ENCODE measurements around the gene SIL1.
A peak's percentile ranks its signal among the peaks of the same experiment; 100 is the strongest.
"Not testable (repeated sequence)": the region's sequence is repeated elsewhere in the genome, so short reads cannot be mapped to it uniquely, and the experiment has no call there.

The SIL1 gene

DNA sequence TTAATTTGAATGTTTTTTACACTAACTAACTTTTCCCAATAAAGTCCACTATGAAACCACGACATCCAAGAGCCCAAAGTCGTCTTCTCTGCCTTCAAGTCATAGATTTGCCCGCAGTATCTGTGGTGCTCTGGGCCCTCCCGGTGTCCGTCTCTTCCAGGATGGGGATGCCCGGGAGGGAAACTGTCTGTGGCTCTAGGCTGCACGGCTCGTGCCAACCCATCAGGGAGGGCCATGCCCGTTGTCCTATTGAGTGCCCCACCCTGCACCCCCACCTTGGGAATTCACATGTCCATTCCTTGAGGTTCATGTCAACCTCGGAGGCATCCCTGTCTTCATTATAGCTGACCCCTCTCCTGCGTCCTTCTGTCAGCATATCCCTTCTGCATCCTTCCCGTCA lies 263.2 kb downstream of the SIL1 start:
- DNase-seq, result no peak

DNA sequence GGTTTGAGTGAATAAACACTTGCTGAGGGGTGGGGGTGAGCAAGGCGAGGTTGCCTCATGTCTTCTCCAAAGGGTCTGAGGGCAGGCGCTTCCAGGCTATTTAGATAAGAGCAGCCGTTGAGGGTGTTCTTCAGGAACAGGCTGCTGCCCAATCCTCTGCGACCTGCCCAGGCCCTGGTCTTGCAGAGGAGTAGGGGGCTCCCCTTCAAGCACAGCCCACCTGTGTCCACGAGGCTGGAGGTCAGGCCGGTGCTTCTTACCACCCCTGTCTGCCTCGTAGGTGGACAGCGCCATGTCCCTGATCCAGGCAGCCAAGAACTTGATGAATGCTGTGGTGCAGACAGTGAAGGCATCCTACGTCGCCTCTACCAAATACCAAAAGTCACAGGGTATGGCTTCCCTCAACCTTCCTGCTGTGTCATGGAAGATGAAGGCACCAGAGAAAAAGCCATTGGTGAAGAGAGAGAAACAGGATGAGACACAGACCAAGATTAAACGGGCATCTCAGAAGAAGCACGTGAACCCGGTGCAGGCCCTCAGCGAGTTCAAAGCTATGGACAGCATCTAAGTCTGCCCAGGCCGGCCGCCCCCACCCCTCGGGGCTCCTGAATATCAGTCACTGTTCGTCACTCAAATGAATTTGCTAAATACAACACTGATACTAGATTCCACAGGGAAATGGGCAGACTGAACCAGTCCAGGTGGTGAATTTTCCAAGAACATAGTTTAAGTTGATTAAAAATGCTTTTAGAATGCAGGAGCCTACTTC lies 264.5 kb downstream of the SIL1 start:
- no peak for DNase-seq

DNA sequence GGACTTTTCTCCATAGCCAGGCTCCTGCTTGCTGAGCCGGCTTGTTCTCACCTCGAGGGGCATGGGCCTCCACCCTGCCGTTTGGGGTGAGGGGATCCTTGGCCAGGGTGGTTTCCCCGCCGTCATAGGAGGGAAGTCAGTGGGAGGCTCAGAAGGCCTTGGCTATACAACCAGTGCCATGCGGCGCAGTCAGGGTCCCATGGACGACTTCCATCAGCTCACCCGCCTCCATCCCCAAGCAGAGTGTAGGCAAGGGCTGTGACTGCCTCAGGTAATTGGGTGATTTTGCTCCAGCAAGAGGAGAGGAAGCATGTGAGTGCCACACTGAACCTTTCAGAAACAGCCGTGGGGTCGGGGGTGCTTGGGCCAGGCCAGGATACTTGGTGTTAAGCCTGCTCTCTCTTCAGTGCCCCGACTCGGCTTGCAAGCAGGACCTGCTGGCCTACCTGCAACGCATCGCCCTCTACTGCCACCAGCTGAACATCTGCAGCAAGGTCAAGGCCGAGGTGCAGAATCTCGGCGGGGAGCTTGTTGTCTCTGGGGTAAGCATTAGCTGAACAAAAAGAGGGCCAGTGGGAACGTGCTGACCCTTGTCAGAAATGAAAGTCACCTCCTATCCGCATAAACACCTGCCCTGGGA lies 265.9 kb downstream of the SIL1 start:
- DNase-seq, result no peak

GRCh38 chr5:138930371-138931097 lies 267.6 kb downstream of the SIL1 start:
- DNase-seq, result no peak

GRCh38 chr5:138929571-138929955 lies 268.6 kb downstream of the SIL1 start:
- DNase-seq, result no peak

DNA sequence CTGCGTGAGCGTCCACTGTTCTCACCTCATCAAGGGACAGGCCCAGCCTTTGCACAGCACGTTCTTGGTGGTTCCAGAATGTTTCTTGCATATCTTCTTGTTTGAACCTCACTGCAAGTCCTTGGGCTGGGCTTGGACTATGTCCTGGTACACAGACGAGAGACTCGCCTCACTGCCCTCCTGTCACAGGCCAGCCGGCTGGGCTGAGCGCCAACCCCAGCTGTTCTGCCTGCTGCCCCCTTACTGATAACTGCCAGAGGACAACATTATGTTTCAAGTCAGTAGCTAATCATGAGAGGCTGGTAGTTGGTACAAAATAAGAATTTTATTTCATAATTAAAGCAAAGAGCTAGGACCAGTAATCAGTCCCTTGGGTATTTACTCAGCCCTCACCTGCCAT lies 270.2 kb downstream of the SIL1 start:
- DNase-seq, result peak; percentile 32

DNA sequence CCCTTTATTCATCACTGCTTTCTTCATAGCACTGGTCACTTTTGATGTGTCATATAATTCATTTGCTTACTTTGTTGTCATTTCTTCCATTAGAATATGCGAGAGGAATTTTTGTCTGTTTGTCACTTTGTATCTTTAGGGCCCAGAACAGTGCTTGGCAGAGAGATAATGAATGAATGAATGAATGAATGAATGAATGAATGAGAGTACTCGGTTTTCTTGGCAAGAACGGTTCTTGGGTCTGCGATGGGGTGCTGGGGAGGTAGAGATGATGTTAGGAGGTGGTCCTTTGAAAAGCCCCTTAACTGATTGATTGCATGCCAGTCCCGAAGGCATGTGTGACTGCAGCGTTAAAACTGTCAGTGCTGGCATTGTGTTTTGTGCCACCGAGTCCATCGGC lies 270.6 kb downstream of the SIL1 start:
- DNase-seq, result no peak

DNA sequence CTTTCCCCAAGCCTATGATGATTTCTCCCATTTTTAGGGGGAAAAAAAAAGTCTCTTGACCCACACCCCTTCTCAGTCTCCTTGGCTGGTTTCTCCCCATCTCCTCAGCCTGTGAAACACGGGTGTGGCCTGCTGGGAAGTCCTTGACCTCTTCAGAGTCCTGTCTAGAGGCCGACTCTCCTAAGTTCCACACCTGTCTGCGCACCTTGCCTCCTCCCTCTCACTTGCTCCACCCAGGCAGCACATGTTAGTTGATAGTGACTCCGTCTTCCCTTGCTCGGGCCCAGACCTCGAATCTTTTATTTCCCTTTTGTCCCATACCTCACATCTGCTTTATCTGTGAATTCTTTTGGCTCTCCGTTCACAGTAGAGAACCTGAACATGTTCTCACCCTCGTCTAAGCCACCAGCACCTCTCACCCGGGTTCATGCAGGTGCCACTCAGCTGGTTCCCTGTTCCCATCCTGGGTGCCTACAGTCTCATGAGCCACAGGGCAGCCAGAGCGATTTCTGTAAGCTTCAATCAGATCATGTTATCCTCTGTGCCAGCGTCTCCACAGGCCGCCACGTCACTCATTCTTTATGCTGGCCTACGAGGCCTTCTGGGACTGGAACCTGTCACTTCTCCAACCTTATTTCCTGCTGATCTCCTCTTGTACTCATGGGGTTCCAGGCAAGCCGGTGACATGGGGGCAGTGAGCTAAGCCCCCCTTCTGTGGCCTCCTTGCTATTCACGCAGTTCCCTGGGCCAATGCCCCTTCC lies 271.3 kb downstream of the SIL1 start:
- DNase-seq, result no peak

DNA sequence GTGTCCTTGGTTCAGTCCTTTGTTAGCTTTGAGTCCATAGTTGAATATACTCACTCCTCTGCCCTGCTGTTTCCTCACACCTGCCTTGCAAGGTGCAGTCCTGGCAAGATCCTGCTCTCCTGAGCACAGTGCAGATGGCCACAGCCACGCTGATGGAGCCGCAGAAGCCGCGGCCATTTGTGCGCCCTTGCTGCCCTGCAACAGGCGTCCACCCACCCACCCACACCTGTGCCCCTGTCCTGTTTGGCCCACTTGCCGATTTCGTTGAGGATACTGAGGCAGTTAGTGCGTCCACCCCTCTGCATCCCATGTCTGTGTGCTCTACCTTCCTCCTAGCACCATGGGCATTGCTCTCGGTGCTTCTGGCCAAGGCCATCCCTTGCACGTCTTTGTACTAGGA lies 271.9 kb downstream of the SIL1 start:
- no peak for DNase-seq

GRCh38 chr5:138925090-138925635 lies 273.0 kb downstream of the SIL1 start:
- DNase-seq, result no peak

DNA sequence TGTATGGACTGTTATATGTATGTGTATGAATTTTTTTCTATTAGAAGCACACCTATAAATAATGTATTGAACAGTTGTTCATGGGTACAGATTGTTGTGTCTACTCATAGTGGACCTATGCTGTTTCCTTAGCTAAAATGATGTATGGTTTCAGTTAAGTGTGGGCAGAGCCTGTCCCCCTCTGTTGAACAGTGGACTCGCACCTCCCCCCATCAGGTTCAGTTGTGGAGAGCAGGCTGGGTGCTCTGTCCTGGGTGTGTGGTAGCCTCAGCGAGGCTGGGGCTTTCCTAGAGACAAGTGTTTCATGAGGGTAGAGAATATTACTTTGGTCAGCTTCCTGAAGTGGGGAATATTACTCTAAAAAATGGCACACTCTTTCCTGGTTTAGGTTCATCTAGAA lies 275.7 kb downstream of the SIL1 start:
- DNase-seq, result no peak

DNA sequence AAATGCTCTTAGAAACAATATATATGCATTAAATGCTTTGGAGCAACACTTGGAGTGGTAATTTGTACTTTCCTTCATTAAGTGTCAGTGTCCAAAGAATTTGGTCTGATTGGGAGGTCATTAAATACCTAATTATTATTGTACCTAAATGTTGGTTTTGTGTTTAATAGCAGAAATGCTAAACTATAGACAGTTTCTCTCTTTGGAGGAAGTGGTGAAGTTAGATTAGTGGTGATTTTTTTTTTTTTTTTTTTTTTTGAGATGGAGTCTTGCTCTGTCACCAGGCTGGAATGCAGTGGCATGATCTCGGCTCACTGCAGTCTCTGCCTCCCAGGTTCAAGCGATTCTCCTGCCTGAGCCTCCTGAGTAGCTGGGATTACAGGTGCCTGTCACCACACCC lies 276.8 kb downstream of the SIL1 start:
- DNase-seq, result not testable (repeated sequence)

DNA sequence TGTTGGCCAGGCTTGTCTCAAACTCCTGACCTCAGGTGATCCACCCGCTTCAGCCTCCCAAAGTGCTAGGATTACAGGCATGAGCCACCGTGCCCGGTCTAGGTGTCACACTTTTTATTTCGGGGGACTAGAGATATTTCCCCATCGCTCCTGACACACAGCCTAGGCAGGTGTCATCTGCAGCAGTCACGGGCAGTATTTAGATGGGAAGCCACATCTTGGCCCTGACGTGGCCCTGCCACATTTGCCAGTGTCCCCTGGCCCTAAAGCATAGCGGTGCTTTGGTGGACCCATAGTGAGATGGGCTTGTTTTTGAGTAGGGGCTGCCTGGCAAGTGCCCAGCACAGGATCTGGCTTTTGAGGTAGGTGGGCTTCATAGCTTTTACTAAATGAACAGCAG lies 278.0 kb downstream of the SIL1 start:
- no peak for DNase-seq

- no peak for DNase-seq
Observed at GRCh38 chr5:138918686-138919085, 279.5 kb downstream of the SIL1 start.

DNA sequence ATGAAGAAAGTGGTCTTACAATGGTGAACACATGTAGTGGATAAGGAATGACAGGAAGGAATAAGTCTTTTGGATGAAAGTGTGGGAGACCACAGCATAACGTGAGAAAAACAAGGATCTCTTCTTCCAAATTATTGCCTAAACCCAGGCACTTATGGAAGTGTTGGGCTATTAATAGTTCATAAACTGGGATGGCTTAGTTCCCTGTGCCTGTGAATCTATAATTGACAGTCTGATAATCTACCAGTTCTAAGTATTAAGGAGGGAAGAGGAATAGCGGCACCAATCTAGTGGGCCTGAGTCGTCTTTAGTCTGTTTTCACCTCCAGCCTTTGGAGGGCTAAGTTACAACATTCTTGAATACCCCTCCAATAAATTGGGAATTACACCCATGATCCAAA lies 283.8 kb downstream of the SIL1 start:
- DNase-seq, result no peak

DNA sequence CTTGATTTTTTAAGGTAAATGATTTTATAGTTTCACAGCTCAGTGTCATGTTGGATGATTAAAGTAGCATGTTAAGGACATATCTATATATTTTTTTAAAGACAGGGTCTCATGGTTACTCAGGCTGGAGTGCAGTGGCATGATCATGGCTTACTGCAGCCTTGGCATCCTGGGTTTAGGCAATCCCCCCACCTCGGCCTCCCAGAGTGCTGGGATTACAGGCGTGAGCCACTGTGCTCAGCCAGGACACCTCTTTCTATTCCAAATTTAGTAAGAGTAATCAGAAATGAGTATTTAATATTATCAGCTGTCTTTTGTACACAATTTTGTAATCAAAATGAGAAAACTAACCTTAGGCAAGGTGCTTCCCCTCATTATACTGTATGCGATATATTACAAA lies 284.4 kb downstream of the SIL1 start:
- DNase-seq, result no peak

DNA sequence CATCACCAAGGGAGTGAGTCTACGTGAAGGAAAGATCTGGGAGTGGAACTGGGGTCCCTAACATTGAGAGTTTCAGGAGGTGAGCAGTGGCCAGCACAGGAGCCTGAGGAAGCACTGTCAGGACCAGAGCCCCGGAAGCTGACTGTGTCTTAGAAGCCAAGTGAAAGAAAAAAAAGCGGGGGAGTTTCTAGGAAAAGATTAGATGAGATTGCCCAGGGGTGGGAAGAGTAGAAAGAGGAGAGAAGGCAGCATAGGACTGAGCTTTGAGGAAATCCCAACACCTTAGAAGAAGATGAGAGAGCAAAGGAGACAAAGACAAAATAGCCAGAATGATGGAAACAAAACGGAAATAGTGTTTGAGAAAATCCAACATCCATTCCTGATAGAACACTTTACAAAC lies 286.1 kb downstream of the SIL1 start:
- no peak for DNase-seq

GRCh38 chr5:138911441-138911840 lies 286.7 kb downstream of the SIL1 start:
- no peak for DNase-seq

- DNase-seq, result no peak
Observed at GRCh38 chr5:138910546-138911185, 287.5 kb downstream of the SIL1 start.

DNA sequence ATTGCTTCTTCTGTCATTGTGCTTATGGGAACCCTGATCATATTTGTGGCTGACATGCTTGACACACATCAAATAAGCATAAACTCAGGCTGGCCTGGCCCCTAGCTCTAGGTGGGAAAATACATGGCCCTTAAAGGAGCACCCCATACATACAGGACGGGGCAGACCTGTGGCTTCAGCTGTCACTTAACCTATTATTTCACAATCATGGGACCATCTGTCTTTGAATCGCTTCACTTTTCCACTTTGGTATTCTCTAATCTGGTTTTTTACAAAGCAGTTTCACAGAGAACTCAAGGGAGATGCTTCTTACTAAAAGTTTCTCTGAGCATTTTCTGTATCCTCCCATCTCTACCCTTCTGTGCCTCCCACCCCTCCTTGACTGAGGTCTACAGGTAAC lies 288.4 kb downstream of the SIL1 start:
- DNase-seq, result no peak

DNA sequence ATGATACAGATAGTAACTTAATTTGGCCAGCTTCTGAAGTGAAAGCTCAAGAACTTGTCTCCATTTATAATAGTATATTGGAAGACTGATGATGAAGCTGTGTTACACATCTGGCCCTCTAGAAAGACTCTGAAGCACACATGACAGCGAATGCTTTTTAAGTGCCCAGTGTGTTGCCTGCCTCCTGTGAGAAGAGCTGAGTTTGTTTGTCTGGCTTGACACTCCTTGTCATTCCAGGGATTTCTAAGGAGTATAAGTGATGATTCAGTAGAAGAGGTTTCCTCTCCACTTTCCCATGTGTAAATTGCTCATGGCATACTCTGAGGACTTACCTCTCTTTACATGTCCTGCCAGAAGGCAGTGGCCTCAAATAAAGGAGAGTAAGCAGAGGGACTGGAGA lies 292.6 kb downstream of the SIL1 start:
- no peak for DNase-seq

- no peak for DNase-seq
Observed at GRCh38 chr5:138903130-138903775, 294.9 kb downstream of the SIL1 start.

Measured in NCI-H1092 (cell line).